Nephron (organoid): ENCODE data around the gene NFIC.

Source experiments
- H3K27ac Mint-ChIP-seq, 3 experiments: 2 replicates each; pipeline ENCODE4 v1.8.0; 2020; ENCODE audit warnings: mixed read lengths in 3 of 3, mild to moderate bottlenecking in 2 of 3, moderate library complexity in 1 of 3
- H3K27me3 Mint-ChIP-seq: 2 replicates; pipeline ENCODE4 v1.8.0; 2021; ENCODE audit warnings: low read depth, mild to moderate bottlenecking, moderate library complexity, mixed read lengths
- H3K36me3 Mint-ChIP-seq: 2 replicates; pipeline ENCODE4 v1.8.0; 2020; ENCODE audit warnings: low read depth, mixed read lengths
- H3K4me1 Mint-ChIP-seq: 2 replicates; pipeline ENCODE4 v1.8.0; 2020; ENCODE audit warnings: mixed read lengths
- H3K4me3 Mint-ChIP-seq, 3 experiments: 2 replicates each; pipeline ENCODE4 v1.8.0; 2020; ENCODE audit warnings: mild to moderate bottlenecking in 3 of 3, mixed read lengths in 3 of 3, moderate library complexity in 2 of 3
- H3K9me3 Mint-ChIP-seq: 2 replicates; pipeline ENCODE4 v1.8.0; 2020; ENCODE audit warnings: mixed read lengths
- TF ChIP-seq, protein P1 (sequence below), 3 experiments: fragments of 200-600 bp; sonication (generic); IDR thresholded peaks; one replicate each; pipeline ENCODE4 v1.5.0; 2021; ENCODE audit warnings: antibody characterized with exemption in 3 of 3; ENCODE audit not compliant: unreplicated experiment in 3 of 3

NFIC gene

DNA sequence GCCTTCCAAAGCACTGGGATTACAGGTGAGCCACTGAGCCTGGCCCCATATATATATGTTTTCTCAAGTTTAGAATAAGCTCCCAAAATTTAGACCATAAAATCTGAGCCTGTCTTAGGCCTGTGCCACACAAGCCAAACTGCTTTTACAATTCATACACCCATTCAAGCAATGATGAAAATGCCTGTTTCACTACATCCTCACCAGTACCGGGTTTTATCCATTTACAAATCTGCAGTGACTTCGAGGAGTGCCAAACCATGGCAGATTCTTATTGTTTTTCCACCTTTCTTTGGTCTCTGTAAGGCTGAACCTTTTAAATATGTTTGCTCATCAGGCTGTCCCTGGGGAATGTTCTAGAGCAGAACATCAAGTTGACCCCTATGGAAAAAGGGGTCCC lies 9.6 kb upstream of the NFIC start:
- H3K4me3 Mint-ChIP-seq: peak overlapping the region; percentile 73 to 85 (median 81)
- H3K27ac Mint-ChIP-seq: peak overlapping the region; percentile 44 to 79 (median 76)
- TF ChIP-seq, protein P1, sequence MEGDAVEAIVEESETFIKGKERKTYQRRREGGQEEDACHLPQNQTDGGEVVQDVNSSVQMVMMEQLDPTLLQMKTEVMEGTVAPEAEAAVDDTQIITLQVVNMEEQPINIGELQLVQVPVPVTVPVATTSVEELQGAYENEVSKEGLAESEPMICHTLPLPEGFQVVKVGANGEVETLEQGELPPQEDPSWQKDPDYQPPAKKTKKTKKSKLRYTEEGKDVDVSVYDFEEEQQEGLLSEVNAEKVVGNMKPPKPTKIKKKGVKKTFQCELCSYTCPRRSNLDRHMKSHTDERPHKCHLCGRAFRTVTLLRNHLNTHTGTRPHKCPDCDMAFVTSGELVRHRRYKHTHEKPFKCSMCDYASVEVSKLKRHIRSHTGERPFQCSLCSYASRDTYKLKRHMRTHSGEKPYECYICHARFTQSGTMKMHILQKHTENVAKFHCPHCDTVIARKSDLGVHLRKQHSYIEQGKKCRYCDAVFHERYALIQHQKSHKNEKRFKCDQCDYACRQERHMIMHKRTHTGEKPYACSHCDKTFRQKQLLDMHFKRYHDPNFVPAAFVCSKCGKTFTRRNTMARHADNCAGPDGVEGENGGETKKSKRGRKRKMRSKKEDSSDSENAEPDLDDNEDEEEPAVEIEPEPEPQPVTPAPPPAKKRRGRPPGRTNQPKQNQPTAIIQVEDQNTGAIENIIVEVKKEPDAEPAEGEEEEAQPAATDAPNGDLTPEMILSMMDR (IDR thresholded peaks at IDR 0.05; ENCODE audit: unreplicated experiment in 3 of 3): no peak
- peaks cover 35% of the 10 kb centered on the region for H3K27me3 Mint-ChIP-seq
- H3K9me3 Mint-ChIP-seq: peaks cover 10% of the 10 kb centered on the region
- H3K36me3 Mint-ChIP-seq: no peaks in the 10 kb centered on the region
- H3K4me1 Mint-ChIP-seq: peaks cover 4% of the 10 kb centered on the region

- H3K9me3 Mint-ChIP-seq: peaks cover 10% of the 10 kb centered on the region
- peaks cover 10% of the 10 kb centered on the region for H3K4me1 Mint-ChIP-seq
- H3K27ac Mint-ChIP-seq: peak overlapping the region; percentile 77 to 90 (median 79)
- peak overlapping the region; percentile 81 to 92 (median 91) for H3K4me3 Mint-ChIP-seq
- H3K36me3 Mint-ChIP-seq: no peaks in the 10 kb centered on the region
- peaks cover 36% of the 10 kb centered on the region for H3K27me3 Mint-ChIP-seq
- TF ChIP-seq, protein P1 (IDR thresholded peaks at IDR 0.05; ENCODE audit: unreplicated experiment in 3 of 3): no peak
Observed at GRCh38 chr19:3357271-3357991, 9.0 kb upstream of the NFIC start.

GRCh38 chr19:3357992-3358688 lies 8.2 kb upstream of the NFIC start:
- Mint-ChIP-seq H3K9me3 (peaks cover 10% of the 10 kb centered on the region), H3K36me3 (no peaks in the 10 kb centered on the region), H3K4me1 (peaks cover 17% of the 10 kb centered on the region), H3K27ac (peak overlapping the region; percentile 77 to 90 (median 79)), H3K27me3 (peaks cover 43% of the 10 kb centered on the region), H3K4me3 (peak overlapping the region; percentile 81 to 92 (median 91))
- TF ChIP-seq, protein P1 (IDR thresholded peaks at IDR 0.05; ENCODE audit: unreplicated experiment in 3 of 3): no peak

- Mint-ChIP-seq H3K27ac (no peak overlapping the region), H3K27me3 (peaks cover 43% of the 10 kb centered on the region), H3K4me3 (peak overlapping the region; percentile 84 to 88 (median 85)), H3K36me3 (no peaks in the 10 kb centered on the region), H3K9me3 (peaks cover 10% of the 10 kb centered on the region), H3K4me1 (peaks cover 17% of the 10 kb centered on the region)
- TF ChIP-seq, protein P1 (IDR thresholded peaks at IDR 0.05; ENCODE audit: unreplicated experiment in 3 of 3): no peak
Observed at GRCh38 chr19:3358689-3359014, 7.7 kb upstream of the NFIC start.

- Mint-ChIP-seq H3K36me3 (no peaks in the 10 kb centered on the region), H3K4me1 (peaks cover 22% of the 10 kb centered on the region)
- TF ChIP-seq, protein P1 (IDR thresholded peaks at IDR 0.05; ENCODE audit: unreplicated experiment in 3 of 3): no peak
Observed at GRCh38 chr19:3359015-3359918, 7.1 kb upstream of the NFIC start.

More at GRCh38 chr19:3359015-3359918, 7.1 kb upstream of the NFIC start:
- H3K27me3 Mint-ChIP-seq: peaks cover 49% of the 10 kb centered on the region
- no peak overlapping the region for H3K27ac Mint-ChIP-seq
- H3K9me3 Mint-ChIP-seq: peaks cover 10% of the 10 kb centered on the region
- H3K4me3 Mint-ChIP-seq: peak overlapping the region; percentile 84 to 88 (median 85)
